Articular chondrocyte of knee joint (primary cell): ENCODE measurements around the gene ARRDC3. TPM values are rescaled to one million over a fixed set of nuclear protein-coding genes. Genes with fewer than 3 reads are reported as not detected.

ENCODE experiments used
- total RNA-seq: library from RNA; depleted of rRNA; stranded (reverse); fragments of >200 nt; gene quantifications from 2 replicates; pipeline ENCODE4 v1.2.3, GENCODE V29; 2012

ARRDC3 gene
- total RNA-seq = 187 and 256 TPM in 2 replicates

GRCh38 chr5:91383027-91383955 is at the start of gene ARRDC3:
ARRDC3 (minus strand) TSS chr5:91383317; CDS start chr5:91383092, 225 bp downstream.

